Colonic mucosa (tissue), 4 donors: ENCODE results near the gene ITPRID1. TPM values are rescaled to one million over a fixed set of nuclear protein-coding genes. Genes with fewer than 3 reads are reported as not detected.

Experiments used
- DNase-seq: peaks from one replicate; pipeline ENCODE4 v3.0.0-alpha.2; 2020
- H3K27ac ChIP-seq: fragments of 200-600 bp; one replicate; pipeline ENCODE4 v1.8.0; 2021
- H3K27me3 ChIP-seq: fragments of 200-600 bp; one replicate; pipeline ENCODE4 v1.8.0; 2021
- H3K36me3 ChIP-seq: fragments of 200-600 bp; one replicate; pipeline ENCODE4 v1.8.0; 2021
- H3K4me1 ChIP-seq: fragments of 200-600 bp; one replicate; pipeline ENCODE4 v1.8.0; 2021; ENCODE audit warnings: mild to moderate bottlenecking
- H3K4me3 ChIP-seq: fragments of 200-600 bp; one replicate; pipeline ENCODE4 v1.8.0; 2021
- H3K9ac ChIP-seq, 2 donors: one replicate each; pipeline ENCODE4 v1.7.0; 2013; ENCODE audit warnings: control low read depth in 2 of 2, low read depth in 2 of 2, low read length in 2 of 2
- H3K9me3 ChIP-seq: fragments of 200-600 bp; one replicate; pipeline ENCODE4 v1.8.0; 2021
- CTCF ChIP-seq: fragments of 200-600 bp; IDR thresholded peaks from one replicate; pipeline ENCODE4 v1.8.0; 2022; ENCODE audit warnings: antibody characterized with exemption, mild to moderate bottlenecking
- intact Hi-C: fragments of 100-400 bp; cut with DNase I; formaldehyde crosslinking; loops from one replicate; pipeline ENCODE4 v1.14.1; 2022
- total RNA-seq, 2 donors: library from RNA; stranded (reverse); fragmentation: NEBNext Ultra II Directional in 1 of 2; extraction: Animal tissue kit (Norgen Biotek cat#: 25700) in 1 of 2; gene quantifications; one replicate each; pipeline ENCODE4 v1.2.1, GENCODE V29; 2021
- donor health status: healthy.
- donor health status: DM: no; HTN: no; CAD: no.
- donor health status: DM: no; HTN: no; CAD: no.

The ITPRID1 gene
- total RNA-seq, 2 donors from 2014 or later = 0.48 to 0.91 TPM

GRCh38 chr7:31512166-31512565 is 1.7 kb upstream of the ITPRID1 start:
- Histone ChIP-seq H3K27ac (no peak overlapping the region), H3K4me1 (no peaks in the 10 kb centered on the region), H3K9me3 (no peaks in the 10 kb centered on the region), H3K36me3 (no peaks in the 10 kb centered on the region), H3K9ac (no peak overlapping the region), H3K4me3 (no peak overlapping the region), H3K27me3 (no peaks in the 10 kb centered on the region)
- no peak for DNase-seq
- intact Hi-C loops = no loop called here
- no peak for TF ChIP-seq CTCF

GRCh38 chr7:31516680-31517502 is 3.0 kb downstream of the ITPRID1 start:
- TF ChIP-seq CTCF = no peak
- intact Hi-C loops = no loop called here
- Histone ChIP-seq H3K9ac (no peak overlapping the region), H3K4me1 (no peaks in the 10 kb centered on the region), H3K4me3 (no peak overlapping the region), H3K27ac (no peak overlapping the region), H3K36me3 (no peaks in the 10 kb centered on the region), H3K9me3 (no peaks in the 10 kb centered on the region), H3K27me3 (no peaks in the 10 kb centered on the region)
- no peak for DNase-seq

- Histone ChIP-seq H3K27ac (no peak overlapping the region), H3K4me3 (no peak overlapping the region), H3K4me1 (no peaks in the 10 kb centered on the region), H3K9me3 (no peaks in the 10 kb centered on the region), H3K9ac (no peak overlapping the region), H3K27me3 (no peaks in the 10 kb centered on the region), H3K36me3 (no peaks in the 10 kb centered on the region)
- intact Hi-C loops = no loop called here
- DNase-seq = no peak
- TF ChIP-seq CTCF = no peak
Measured at GRCh38 chr7:31517513-31517912, 3.6 kb downstream of the ITPRID1 start.

GRCh38 chr7:31518766-31519165 is 4.9 kb downstream of the ITPRID1 start:
- H3K27me3 ChIP-seq = no peaks in the 10 kb centered on the region

GRCh38 chr7:31521336-31522010 is 7.6 kb downstream of the ITPRID1 start:
- intact Hi-C loops = no loop called here
- no peak overlapping the region for H3K27ac ChIP-seq
- no peak overlapping the region for H3K4me3 ChIP-seq
- no peak overlapping the region for H3K9ac ChIP-seq
- no peaks in the 10 kb centered on the region for H3K36me3 ChIP-seq
- H3K4me1 ChIP-seq = no peaks in the 10 kb centered on the region
- TF ChIP-seq CTCF = no peak
- H3K9me3 ChIP-seq = no peaks in the 10 kb centered on the region
- no peak for DNase-seq
- H3K27me3 ChIP-seq = no peaks in the 10 kb centered on the region

More at GRCh38 chr7:31518766-31519165, 4.9 kb downstream of the ITPRID1 start:
- Histone ChIP-seq H3K27ac (no peak overlapping the region), H3K36me3 (no peaks in the 10 kb centered on the region), H3K4me1 (no peaks in the 10 kb centered on the region), H3K9me3 (no peaks in the 10 kb centered on the region), H3K4me3 (no peak overlapping the region), H3K9ac (no peak overlapping the region)
- intact Hi-C loops = no loop called here
- no peak for TF ChIP-seq CTCF
- no peak for DNase-seq
